HG03280 (cell line): ENCODE data around the gene ERGIC1.
A peak's percentile ranks its signal among the peaks of the same experiment; 100 is the strongest.
"Not testable (repeated sequence)": the region's sequence is repeated elsewhere in the genome, so short reads cannot be mapped to it uniquely, and the experiment has no call there.

Experiments
- ATAC-seq: cut with Tn5 transposase; IDR thresholded peaks from one replicate; pipeline ENCODE4 v1.9.1; 2021; ENCODE audit warnings: mild to moderate bottlenecking, moderate library complexity; ENCODE audit not compliant: unreplicated experiment

ERGIC1 gene

DNA sequence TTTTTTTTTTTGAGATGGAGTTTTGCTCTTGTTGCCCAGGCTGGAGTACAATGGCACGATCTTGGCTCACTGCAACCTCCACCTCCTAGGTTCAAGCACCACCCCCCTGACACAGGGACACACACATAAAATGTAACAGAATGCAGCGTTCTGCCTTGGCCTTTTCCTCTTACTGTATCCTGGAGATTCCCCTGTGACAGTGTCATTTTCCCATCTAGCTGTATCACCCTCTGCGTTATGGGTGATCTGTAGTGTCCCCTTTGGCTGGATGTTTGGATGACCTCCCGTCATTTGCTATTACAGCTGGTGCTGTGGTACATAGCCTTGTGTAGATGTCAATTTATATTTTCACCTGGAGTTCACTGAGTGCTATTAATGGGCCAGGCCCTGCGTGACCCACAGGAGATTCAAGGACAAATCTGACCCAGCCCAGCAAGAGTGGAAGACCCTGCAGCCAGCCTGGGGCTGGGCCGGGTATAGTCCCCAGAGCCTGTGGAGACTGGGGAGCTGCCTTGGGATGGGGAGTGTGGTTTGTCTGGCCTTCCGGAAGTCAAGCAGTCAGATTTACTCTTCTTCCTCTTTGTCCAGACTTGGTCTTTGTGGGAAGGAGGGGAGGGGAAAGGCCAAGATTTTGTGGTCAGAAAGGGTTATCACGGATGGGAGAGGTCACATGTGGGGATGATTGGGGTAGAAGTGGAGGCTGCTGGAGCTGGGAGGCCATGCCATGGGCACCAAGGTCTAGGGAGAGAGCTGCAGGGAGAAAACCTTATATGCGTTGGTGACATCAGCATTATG, 43.6 kb downstream of the ERGIC1 start:
- no peak for ATAC-seq

DNA sequence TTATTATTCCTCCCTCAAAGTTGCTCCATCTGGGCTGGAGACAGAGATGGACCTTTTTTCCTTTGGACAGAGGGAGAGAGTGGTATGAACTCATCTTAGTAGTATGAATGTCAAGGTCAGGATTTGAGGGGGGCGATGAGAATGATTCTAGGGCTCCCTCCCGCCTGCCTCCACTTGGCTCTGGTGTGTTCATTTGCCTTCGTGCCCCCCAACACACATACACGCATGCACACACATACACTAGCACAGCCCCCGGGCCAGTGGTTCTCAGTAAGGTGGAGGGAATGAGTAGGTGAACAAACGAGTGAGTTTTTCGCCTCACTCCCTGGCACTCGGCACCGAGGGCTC, 44.5 kb downstream of the ERGIC1 start:
- ATAC-seq, result no peak

DNA sequence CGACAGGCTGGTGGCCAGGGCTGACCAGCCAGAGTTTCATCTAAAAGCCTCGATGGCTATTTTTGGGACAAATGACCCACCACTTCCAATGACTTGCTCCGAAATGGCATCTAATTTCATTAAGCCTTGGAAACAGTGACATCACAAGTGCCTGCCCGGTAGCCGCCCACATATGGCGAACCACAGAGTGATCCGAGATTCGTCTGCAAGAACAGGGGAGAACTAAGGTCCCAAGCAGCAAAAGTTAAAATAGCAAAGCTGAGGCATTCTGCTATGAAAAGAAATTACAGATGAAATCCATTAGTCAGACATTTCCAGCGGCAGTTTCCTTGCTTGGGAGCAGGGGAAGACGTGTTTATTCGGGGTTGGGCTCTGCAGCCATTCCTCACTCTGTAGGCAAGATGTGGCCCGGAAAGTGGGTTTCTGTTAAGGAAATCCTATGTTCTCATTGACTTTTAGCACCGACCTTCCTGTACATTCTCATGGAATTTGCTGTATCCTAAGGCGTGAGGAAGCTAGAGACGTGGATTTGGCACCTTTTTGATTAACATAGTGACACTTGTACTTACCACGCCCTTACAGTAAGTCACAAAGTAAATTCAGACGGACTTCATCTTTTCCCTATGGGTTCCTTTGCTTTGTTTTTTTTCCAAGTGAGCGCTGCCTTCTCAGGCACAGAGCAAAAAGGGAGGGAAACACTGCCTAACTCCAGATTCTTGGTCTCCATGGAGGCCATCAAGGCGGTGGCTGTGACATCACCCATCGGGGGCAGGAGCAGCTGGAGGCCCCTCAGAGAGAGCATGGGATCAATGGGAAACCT, 45.1 kb downstream of the ERGIC1 start:
- ATAC-seq, result no peak

DNA sequence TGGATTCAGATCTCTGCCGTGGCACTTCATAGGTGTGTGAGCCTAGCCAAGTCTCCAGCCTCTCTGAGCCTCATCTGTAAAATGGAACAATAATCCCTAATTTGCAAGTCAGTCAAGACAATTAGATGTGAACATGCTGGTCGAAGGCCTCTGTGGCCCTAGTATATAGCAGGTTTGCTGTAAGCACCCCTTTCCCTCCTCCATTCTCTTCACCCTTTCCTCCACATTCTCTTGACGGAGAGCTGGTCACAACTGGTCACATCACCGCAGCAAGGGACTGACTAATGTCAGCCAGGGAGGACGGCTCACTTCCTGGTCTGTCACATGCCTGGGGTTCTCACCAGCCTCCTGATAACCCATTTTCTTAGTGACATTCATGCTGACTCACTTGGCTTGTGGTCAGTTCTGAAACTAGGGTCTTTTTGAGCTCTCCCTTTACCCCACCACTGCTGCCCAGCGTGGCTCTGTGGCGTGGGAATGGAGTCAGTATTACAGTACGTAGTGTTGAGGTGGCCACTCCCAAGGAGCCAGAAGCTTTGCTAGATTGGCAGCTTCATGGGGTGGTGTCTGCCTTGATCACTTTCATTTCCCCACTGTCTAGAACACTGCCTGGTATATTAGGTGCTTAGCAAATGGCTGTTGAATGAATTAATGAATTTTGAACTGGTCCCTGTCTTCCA, 47.8 kb downstream of the ERGIC1 start:
- ATAC-seq, result peak; percentile 80

DNA sequence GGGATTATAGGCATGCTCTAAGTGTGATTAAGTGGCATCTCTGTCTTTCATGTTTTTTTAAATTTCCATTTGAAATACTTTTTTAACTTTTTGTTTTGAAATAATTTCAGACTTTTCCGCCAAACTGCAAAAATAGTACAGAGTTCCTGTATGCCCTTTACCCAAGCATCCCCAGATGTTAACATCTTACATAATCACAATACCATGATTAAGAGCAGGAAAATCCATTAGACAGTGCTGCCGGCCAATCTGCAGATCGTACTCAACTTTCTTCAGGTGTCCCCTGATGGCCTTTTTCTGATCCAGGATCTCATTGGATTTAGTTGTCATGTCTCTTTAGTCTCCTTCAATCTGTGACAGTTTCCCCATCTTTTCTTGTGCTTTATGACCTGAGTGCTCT, 49.0 kb downstream of the ERGIC1 start:
- ATAC-seq, result no peak

DNA sequence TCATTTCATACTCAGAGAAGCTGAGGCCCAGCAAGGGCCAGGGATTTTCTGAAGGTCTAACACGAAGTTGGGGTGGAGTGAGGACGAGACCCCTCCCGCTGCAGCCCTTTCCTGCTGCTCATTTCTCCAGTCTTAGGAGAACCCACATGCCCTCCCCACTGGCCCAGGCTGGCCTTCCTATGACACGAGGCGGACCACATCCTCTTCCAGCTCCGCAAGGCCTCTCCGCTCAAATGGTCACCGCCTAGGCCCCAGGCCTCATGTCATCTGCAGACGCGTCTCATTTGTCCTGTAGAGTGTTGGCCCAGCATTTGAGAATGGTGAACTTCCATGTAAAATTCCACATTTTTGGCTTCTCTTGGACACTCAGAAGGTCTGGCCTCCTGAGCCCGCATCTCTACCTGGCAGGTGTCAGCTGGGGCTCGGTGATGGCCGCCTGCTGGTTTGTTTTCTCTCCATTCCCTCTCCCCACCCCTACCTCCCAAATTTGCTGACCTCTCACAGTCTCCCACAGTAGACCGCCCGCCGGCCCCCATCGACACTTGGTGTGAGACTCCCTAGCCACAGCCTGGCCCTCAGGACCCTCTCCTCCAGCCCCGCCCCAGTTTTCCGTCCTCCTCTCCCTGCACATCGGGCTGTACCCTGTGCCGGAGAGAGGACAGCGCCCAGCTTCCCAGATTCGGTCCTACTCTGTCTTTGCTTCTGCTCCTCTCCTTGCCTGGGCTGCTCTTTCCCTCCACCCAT, 51.7 kb downstream of the ERGIC1 start:
- no peak for ATAC-seq

DNA sequence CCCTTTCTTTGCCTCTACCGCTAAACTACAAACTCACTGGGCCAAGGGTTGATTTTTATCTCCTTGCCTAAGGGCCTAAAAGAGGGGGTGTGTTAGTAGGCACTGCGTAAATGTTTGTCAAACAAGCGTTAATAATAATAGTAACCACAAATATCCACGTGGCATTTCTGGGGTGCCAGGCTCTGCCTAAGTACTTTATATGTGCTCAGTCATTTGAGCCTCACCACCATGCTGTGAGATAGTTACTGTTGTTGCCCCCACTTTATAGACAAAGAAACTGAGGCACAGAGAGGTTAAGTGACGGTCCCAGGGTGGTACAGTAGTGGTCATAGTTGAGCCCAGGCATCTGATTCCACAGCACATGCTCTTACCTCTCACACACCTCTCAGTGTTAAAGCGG, 52.4 kb downstream of the ERGIC1 start:
- no peak for ATAC-seq

DNA sequence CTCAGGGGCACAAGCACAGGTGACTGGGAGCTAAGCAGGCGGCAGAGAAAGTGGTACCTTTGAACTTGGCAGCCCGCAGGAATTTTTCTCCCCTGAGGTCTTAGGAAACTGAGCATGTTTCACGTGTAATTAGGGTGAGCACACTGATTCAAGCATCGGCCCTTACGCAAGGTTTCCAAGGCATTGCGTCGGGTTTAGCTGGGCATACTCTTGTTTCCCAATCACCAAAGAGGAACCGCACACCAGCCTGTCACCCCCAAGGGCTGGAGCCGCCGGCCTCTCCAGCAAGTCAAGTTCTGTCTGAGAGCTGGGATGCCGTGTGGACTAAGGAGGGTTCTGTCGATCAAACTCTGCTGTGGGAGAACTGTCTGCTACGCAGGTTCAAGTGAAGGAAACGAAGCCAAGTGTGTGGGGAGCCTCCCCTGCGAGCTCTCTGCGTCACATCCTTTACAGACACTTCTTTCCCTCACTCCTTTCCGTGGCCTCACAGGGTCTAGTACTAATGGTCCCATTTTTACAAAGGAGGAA, 53.0 kb downstream of the ERGIC1 start:
- no peak for ATAC-seq

DNA sequence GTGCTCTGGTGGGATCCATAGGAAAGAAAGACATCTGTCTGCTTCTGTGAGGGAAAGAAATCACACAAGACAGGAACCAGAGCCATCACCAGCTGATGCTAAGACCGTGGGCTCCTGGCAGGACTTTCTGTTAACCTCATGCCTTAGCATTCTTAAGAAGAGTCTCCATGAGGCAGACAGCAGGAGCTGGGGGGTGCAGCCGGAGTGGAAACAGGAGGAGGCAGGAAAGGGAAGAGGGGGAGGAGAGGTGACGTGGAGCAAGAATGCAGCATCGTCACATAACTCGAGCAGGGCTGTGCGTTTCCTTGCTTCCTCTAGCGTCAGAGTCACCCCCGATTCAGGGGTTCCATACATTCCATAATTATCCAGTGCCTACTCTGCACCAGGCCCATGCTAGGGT, 53.6 kb downstream of the ERGIC1 start:
- ATAC-seq, result no peak

DNA sequence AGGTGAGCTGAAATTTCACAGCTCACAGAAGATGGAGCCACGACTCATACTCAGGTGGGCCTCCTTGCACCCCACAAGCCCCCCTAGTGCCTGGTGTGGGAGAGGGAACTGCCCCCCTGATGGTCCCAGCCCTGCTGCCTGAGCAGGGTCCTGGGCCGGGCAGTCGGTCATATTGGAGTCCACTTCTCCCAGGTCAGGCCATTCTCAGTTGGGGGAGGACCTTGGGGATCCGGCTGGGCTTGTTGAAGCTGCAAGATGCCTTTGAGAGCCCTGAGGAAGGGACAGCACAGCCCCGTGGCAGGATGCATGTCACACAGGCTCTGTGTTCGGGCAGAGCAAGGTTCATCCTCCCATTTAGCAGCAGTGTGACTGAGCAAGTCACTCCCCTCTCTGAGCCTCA, 56.6 kb downstream of the ERGIC1 start:
- no peak for ATAC-seq

DNA sequence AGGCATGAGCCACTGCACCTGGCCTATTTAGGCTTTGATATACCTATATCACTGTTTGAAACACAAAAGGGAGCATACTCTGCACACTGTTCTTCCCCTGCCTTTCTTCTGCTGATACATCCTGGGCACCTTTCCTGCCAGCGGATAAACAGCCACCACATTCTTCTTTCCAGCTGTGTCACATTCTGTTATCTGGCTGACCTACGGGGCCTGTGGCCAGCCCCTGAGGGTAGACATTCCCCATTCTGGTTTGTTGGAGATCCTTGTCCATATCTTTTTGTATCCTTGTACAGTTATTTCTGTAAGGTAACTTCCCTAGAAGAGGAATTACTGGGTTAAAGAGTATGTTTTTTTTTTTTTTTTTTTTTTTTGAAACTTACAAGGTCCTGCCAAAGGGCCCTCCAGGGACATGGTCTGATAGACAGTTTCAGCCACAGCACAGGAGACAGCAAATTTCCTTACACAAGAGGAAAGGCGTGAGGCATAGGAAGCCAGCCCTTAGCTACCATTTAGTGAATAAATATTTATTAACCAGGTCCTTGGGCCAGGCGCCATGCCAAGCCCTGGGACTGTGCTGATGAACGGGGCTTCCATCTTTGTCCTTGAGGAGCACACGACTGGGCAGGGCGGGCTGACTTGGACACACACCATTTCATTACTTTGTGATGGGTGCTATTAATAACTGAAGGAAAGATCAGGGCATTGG, 57.8 kb downstream of the ERGIC1 start:
- ATAC-seq, result no peak

DNA sequence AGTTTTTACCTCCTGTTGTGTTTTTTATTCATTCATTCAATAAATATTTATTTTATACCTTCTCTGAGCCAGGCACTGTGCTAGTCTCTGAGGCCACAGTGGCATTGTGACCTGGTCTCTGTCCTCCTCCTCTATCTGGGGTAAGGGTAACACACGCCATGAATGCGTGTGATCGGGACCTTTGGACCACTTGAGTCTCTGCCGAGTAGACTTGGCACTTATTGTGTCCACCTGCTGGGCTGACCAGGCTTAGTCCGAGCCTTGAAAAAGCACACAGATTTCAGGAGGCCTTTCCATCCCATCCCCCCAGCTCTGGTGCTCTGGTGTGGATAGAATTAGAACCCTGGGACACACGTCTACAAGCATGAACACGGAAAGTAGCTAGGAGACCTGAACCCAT, 58.7 kb downstream of the ERGIC1 start:
- no peak for ATAC-seq

DNA sequence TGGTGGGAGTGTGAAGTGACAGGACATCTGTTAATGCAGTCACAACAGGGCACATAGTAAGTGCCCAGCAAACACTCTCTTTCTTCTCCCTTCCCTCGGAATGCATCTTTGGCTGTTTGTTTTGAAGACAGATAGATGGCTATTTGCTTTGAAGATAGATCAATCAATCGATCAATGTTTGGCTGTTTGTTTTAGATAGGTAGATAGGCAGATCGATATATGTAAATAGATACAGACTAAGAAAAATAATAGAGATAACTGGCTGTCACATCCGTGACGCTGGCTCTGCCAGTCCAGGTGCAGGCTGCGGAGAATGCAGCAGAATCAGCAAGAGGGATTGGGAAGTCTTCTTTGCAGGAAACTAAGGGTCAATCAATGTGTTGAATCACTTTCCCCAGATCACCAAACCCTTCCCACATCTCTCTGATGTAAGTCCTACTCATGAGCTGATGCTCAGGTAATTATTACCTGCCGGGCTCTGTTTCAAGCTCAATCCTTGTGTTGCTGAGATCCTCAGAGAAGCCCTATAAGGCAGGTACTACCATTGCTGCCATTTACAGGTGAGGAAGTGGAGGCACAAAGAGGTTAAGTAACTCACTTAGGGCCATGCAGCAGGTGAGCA, 60.8 kb downstream of the ERGIC1 start:
- no peak for ATAC-seq

DNA sequence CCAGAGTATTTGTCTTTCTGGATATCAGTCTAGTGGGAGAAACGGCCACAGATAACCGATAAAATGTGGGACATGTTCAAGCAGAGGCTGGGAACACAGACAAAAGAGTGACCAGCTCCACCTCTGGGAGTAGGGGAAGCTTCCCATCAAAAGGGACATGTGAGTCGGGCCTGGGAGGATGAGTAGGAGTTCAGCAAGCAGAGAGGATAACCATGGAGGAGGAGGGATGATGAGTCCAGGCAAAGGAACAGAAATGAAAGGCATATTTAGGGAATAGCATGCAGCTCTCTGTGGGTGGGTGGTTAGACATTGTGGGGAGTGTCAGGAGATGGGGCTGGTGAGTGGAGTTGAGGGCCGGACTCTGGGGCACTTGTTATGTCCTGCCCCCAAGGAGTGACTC, 61.5 kb downstream of the ERGIC1 start:
- ATAC-seq, result no peak

DNA sequence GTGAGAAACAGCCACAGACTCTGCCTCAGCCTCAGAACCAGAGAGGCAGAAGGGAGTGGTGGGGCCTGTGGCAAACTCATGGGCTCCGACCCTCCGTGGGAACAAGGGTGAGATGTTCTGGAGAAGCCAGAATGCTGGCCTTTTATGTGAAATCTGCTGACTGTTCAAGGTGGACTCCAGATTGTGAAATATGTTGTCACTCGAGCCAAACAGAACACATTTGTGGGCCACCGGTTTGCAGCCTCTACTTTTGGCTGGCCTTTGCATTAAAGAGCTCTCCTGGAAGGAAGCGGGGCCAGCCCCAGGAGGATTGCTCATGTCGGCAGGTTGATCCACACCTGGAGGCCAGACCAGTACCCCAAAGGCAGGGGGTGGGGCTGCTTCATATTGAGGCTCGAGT, 62.4 kb downstream of the ERGIC1 start:
- ATAC-seq, result no peak

DNA sequence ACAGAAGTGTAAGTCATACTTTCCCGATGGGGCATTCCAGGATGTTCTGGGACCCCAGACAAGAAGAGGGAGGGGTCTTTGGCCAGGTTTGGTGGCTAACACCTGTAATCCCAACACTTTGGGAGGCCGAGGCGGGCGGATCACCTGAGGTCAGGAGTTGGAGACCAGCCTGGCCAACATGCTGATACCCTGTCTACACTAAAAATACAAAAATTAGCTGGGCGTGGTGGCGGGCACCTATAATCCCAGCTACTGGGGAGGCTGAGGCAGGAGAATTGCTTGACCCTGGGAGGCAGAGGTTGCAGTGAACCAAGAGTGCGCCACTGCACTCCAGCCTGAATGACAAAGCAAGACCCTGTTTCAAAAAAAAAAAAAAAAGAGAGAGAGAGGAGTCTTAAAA, 63.0 kb downstream of the ERGIC1 start:
- not testable (repeated sequence) for ATAC-seq

DNA sequence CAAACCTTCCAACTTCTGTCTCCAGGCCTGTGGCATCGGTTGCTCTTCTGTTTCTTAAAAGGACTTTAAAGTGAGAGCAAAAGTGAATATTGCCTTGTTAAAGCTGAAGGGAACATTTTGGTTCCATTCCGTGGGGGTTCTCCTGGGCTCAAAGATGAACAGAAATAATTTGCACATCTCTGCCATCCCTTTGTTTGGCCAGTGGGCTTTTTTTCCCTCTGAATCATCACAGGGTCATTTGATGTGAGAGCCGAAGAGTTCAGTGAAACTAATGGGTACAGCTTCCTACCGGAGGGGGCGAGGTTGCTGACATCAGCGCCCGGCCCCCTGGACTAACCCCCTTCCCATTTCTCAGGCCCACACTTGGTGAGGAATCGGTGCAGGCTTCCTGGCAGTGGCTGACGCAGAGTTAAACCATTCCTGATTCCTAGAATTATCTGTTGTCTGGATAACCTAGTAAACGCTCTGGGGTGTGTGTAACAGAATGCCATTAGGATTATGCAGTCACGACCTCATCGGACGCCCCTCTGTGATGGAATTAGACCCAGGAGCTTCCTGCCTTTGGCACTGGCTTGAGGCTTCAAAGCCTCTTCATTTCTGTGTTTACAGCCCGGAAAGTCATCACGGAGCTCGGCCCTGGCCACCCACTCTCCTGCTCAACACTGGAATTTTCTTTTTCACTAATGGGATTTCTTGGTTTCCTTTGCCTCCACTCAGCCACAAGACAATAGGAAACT, 63.6 kb downstream of the ERGIC1 start:
- no peak for ATAC-seq

DNA sequence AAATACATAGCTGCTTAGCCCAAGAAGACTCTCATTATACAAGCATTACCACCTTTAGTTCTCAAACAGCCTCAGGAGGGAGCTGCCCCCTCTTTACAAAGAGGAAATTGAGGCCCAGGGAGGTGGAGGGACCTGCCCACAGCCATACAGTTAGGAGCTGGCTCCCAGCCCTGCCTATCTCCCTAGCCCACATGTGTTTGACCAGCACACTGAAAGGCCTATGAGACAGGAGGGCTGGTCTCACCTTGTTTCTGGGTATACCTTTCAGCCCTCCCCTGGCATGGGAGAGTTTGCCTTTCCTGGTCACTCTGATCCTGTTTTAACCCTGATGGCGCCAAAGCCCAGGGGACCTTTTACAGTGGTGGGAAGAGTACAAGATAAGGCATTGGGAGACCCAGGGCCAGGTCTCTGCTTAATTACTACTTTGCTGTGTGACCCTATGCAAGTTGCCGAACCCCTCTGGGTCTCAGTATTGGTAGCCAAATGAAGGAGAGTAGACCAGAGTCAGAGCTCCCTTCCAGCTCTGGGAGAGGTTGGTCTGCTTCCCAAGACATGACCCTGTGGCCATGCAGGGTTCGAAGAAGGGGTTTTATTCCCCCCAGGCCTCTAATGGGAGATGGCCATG, 64.3 kb downstream of the ERGIC1 start:
- no peak for ATAC-seq
